ENCODE measurements around the gene IGFALS.

GRCh38 chr16:1773703-1774447, 19.6 kb downstream of the IGFALS start:
- TF ChIP-seq POLR2A (IDR thresholded peaks at IDR 0.05; ENCODE audit: extremely low read depth, insufficient read length) (no peak), CTCF (IDR thresholded peaks at IDR 0.05; ENCODE audit: low read depth, low read length) (no peak), MYC (IDR thresholded peaks at IDR 0.05; ENCODE audit: low read depth, low read length) (no peak)
- TF ChIP-seq, protein P1, sequence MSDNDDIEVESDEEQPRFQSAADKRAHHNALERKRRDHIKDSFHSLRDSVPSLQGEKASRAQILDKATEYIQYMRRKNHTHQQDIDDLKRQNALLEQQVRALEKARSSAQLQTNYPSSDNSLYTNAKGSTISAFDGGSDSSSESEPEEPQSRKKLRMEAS (IDR thresholded peaks at IDR 0.05; ENCODE audit: low read depth, low read length) = no peak

Data from NB4 (cell line).